Neuron (in vitro differentiated cells): ENCODE results near the gene C19orf53.
"Not testable (repeated sequence)": the region's sequence is repeated elsewhere in the genome, so short reads cannot be mapped to it uniquely, and the experiment has no call there.

ENCODE experiments used
- H2AFZ ChIP-seq: one replicate; pipeline ENCODE4 v1.6.1; 2013; ENCODE audit warnings: low read depth, mild to moderate bottlenecking, inconsistent platforms, low read length, moderate library complexity
- H3K27me3 ChIP-seq: one replicate; pipeline ENCODE4 v1.6.1; 2013; ENCODE audit warnings: low read length; ENCODE audit not compliant: insufficient read depth
- H3K36me3 ChIP-seq: one replicate; pipeline ENCODE4 v1.6.1; 2013; ENCODE audit warnings: low read length; ENCODE audit not compliant: insufficient read depth
- H3K4me1 ChIP-seq: one replicate; pipeline ENCODE4 v1.6.1; 2013; ENCODE audit warnings: low read length; ENCODE audit not compliant: insufficient read depth
- H3K4me3 ChIP-seq: 2 replicates; pipeline ENCODE4 v1.5.1; 2013; ENCODE audit warnings: mild to moderate bottlenecking, low read length, moderate library complexity
- H3K9me3 ChIP-seq: one replicate; pipeline ENCODE4 v1.6.1; 2013; ENCODE audit warnings: low read length

C19orf53 gene

DNA sequence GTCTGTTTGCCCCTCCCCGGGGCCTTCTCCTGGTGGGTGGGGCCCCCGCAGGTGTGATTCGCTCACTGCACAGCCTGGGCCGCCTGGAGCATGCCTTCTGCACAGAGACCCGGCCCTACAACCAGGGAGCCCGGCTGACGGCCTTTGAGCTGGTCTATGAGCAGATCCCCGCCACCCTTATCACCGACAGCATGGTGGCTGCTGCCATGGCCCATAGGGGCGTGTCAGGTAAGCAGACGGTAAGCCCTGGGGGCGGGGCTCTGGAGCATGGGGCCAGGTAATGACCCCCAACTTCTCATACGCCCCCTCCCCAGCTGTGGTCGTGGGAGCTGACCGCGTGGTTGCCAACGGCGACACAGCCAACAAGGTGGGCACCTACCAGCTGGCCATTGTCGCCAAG, 5.7 kb upstream of the C19orf53 start:
- H2AFZ ChIP-seq = no peak overlapping the region
- H3K36me3 ChIP-seq = peaks cover 7% of the 10 kb centered on the region
- H3K9me3 ChIP-seq = peaks cover 6% of the 10 kb centered on the region
- no peak overlapping the region for H3K4me3 ChIP-seq
- H3K27me3 ChIP-seq = no peaks in the 10 kb centered on the region
- H3K4me1 ChIP-seq = no peaks in the 10 kb centered on the region

DNA sequence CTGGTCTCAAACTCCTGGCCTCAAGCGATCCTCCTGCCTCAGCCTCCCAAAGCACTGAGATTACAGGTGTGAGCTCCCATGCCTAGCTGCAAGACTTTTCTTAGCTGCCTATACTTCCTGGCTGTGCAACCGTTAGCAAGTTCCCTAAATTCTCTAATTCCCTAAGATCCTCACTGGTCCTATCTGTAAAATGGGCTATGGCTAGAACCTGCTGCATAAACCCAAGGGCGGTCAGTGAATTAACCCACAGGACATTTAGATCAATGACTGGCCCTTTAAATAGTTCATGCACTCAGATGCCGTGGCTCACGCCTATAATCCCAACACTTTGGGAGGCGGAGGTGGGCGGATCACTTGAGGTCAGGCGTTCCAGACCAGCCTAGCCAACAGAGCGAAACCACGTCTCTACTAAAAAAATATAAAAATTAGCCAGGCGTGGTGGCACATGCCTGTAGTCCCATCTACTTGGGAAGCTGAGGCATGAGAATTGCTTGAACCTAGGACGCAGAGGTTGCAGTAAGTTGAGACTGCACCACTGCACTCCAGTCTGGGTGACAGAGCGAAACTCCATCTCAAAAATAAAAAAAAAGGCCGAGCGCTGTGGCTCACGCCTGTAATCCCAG, 4.1 kb upstream of the C19orf53 start:
- Histone ChIP-seq H3K4me3 (no peak overlapping the region), H3K36me3 (no peaks in the 10 kb centered on the region), H2AFZ (no peak overlapping the region), H3K4me1 (peaks cover 3% of the 10 kb centered on the region), H3K27me3 (no peaks in the 10 kb centered on the region), H3K9me3 (no peaks in the 10 kb centered on the region)

DNA sequence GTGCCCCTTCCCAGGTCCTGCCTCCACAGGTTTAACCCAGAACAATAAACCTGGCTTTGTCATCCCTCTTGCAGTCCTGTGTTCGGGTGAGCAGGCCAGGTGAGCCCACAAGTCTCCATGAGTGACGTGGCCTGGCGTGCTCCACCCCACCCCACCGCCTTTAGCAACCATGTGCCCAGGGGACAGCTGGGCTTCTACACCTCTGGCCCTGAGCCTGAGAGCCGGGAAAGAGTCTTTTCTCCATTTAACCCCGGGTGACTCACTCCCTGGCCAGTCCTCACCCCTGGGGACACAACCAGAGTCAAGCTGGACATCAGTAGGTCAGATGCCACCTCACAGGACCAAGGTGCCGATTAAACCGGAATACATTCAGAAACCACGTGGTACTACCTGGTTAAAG, 4.1 kb downstream of the C19orf53 start:
- no peak overlapping the region for H2AFZ ChIP-seq
- H3K9me3 ChIP-seq = peaks cover 12% of the 10 kb centered on the region
- H3K27me3 ChIP-seq = no peaks in the 10 kb centered on the region
- H3K4me3 ChIP-seq = no peak overlapping the region
- H3K36me3 ChIP-seq = peaks cover 31% of the 10 kb centered on the region
- peaks cover 28% of the 10 kb centered on the region for H3K4me1 ChIP-seq

DNA sequence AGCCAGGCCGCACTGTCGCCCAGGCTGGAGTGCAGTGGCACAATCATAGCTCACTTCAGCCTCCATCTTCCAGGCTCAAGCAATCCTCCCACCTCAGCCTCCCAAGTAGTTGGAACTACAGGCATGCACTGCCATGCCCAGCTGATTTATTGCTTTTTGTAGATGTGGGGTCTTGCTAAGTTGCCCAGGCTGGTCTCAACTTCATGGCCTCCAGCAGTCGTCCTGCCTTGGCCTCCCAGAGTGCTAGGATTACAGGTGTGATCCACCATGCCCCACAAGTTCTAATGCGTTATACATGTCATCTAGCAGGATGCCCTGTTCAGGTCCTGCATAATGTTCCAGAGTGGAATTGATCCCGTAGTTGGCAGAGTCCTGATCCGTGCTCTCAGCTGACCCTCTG, 4.6 kb downstream of the C19orf53 start:
- peaks cover 12% of the 10 kb centered on the region for H3K9me3 ChIP-seq
- H3K4me1 ChIP-seq = peaks cover 32% of the 10 kb centered on the region
- H3K36me3 ChIP-seq = peaks cover 31% of the 10 kb centered on the region
- no peaks in the 10 kb centered on the region for H3K27me3 ChIP-seq
- H2AFZ ChIP-seq = no peak overlapping the region
- no peak overlapping the region for H3K4me3 ChIP-seq

DNA sequence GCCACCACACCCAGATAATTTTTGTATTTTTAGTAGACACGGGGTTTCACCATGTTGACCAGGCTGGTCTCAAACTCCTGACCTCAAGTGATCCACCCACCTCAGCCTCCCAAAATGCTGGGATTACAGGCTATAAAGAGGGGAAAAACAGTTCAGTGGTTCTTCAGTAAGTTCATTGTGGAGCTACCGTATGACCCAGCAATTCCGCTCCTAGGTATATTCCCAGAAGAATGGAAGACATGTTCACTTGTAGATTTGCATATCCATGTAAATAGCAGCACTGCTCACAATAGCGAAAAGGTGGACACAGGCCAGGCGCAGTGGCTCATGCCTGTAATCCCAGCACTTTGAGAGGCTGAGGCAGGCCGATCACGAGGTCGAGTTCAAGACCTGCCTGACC, 5.5 kb downstream of the C19orf53 start:
- not testable (repeated sequence) for H2AFZ ChIP-seq, H3K27me3 ChIP-seq, H3K4me3 ChIP-seq
- Histone ChIP-seq H3K36me3 (peaks cover 31% of the 10 kb centered on the region), H3K4me1 (peaks cover 32% of the 10 kb centered on the region), H3K9me3 (peaks cover 12% of the 10 kb centered on the region)

DNA sequence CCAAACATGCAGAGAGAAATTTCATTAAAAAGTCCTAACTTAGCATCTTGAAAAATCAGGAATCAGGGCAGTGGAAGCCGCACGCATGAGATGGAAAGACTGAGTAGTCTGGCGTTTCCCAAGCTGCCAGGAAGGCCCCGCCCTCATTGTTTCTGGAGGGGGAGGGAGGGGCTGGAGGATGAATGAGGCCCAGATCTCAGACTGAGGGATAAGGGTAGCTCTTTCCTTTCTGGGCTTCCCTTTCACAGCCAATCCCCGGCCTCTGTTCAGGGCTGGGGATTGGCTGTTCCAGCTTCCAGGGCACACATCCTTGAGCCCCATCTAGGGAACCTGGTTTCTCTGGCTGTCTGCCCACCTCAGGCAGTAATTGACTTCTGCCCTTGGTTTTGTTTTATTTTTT, 7.3 kb downstream of the C19orf53 start:
- Histone ChIP-seq H2AFZ (no peak overlapping the region), H3K4me3 (no peak overlapping the region), H3K36me3 (peaks cover 27% of the 10 kb centered on the region), H3K9me3 (peaks cover 12% of the 10 kb centered on the region), H3K27me3 (no peaks in the 10 kb centered on the region), H3K4me1 (peaks cover 24% of the 10 kb centered on the region)

DNA sequence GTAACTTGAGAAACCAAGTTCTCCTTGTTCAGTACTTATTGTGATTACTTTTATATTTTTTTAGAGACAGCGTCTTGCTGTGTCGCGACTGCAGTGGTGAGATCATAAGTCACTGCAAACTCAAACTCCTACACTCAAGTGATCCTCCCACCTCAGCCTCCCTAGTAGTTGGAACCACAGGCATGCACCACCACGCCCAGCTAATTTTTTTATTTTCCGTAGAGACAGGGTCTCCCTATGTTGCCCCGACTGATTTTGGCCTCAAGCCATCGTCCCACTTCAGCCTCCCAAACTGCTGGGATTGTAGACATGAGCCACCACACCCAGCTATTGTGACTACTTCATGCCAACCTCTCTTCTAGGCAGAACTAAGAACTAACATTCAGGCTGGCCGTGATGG, 8.3 kb downstream of the C19orf53 start:
- peaks cover 23% of the 10 kb centered on the region for H3K36me3 ChIP-seq
- no peaks in the 10 kb centered on the region for H3K27me3 ChIP-seq
- H3K9me3 ChIP-seq = peaks cover 12% of the 10 kb centered on the region
- H3K4me3 ChIP-seq = no peak overlapping the region
- H2AFZ ChIP-seq = peak overlapping the region; percentile 56
- peaks cover 24% of the 10 kb centered on the region for H3K4me1 ChIP-seq

DNA sequence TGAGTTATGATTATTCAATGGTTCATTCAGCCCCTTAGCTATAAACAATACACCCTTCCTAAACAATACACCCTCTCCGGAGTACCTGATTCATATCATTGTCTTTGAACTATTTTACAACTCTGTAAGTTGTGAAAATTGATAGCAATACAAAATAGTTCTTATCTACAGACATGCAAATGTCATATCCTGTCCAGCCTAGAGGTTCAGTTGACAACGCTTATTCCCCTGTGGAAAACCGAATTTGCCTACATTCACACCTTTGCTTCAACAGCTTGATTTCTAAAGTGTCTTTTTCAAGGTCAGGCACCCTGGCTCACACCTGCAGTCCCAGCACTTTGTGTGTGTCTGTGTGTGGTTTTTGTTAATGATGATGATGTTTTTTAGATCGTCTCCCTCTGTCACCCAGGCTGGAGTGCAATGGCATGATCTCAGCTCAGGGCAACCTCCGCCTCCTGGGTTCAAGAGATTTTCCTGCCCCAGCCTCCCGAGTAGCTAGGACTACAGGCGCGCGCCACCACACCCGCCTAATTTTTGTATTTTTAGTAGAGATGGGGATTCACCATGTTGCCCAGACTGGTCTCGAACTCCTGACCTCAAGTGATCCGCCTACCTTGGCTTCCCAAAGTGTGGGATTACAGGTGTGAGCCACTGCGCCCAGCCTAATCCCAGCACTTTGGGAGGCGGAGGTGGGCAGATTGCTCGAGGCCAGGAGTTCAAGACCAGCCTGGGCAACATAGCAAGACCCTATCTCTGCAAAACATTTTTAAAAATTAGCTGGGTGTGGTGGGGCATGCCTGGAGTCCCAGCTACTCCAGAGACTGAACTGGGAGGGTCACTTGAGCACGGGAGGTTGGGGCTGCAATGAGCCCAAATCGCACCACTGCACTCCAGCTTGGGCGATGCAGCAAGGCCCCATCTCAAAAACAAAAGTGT, 9.6 kb downstream of the C19orf53 start:
- peaks cover 10% of the 10 kb centered on the region for H3K36me3 ChIP-seq
- H3K4me1 ChIP-seq = peaks cover 24% of the 10 kb centered on the region
- H2AFZ ChIP-seq = peak overlapping the region; percentile 56
- H3K9me3 ChIP-seq = peaks cover 8% of the 10 kb centered on the region
- no peak overlapping the region for H3K4me3 ChIP-seq
- H3K27me3 ChIP-seq = no peaks in the 10 kb centered on the region

DNA sequence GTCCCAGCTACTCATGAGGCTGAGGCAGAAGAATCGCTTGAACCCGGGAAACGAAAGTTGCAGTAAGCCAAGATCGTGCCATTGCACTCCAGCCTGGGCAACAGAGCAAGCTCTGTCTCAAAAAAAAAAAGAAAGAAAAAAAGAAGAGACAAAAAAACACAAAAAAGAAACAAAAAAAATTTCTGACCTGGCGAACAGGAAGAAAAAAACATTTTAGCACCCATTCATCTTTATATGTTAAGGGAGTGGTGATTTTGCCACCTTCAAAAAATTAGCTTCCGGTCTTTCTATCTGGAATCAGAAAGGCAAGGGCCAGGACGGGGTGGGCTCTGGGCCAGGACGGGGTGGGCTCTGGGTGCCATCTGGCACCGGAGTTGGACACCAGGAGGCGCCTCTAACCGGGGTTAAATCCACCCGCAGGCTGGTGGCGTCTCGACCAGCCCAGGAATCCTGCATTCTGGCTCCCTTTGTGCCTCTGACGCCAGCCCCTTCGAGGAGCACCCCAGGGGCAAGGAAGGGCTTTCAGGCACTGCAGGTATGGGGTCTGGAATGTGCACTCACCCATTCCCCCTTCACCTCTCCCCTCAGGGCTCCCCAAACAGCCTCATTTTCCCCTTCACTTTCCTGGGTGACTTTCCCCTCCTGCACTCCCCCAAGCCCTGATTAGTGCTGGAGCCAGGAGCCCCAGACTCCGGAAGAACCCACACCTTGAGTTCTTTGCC, 10.6 kb downstream of the C19orf53 start:
- no peaks in the 10 kb centered on the region for H3K36me3 ChIP-seq
- H3K27me3 ChIP-seq = no peaks in the 10 kb centered on the region
- H3K9me3 ChIP-seq = peaks cover 1% of the 10 kb centered on the region
- peaks cover 24% of the 10 kb centered on the region for H3K4me1 ChIP-seq
- H3K4me3 ChIP-seq = no peak overlapping the region
- H2AFZ ChIP-seq = no peak overlapping the region

DNA sequence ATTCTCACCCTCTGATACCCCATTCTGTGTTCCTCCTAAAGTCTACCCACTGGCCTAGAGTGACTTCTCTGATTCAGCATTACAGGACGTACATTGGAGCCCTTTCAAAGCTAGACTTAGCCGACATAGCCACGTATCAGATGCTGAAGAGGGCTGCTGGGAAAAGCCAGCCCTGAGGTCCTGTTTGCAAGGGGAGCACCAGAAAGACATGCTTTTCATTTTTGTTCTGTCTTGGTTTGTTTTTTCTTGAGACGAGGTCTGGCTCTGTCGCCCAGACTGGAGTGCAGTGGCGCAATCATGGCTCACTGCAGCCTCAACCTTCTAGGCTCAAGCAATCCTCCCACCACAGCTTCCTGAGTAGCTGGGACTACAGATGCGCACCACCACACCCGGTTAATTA, 14.7 kb downstream of the C19orf53 start:
- H3K9me3 ChIP-seq = no peaks in the 10 kb centered on the region
- H3K27me3 ChIP-seq = no peaks in the 10 kb centered on the region
- no peaks in the 10 kb centered on the region for H3K36me3 ChIP-seq
- H3K4me3 ChIP-seq = no peak overlapping the region
- peaks cover 1% of the 10 kb centered on the region for H3K4me1 ChIP-seq
- no peak overlapping the region for H2AFZ ChIP-seq

DNA sequence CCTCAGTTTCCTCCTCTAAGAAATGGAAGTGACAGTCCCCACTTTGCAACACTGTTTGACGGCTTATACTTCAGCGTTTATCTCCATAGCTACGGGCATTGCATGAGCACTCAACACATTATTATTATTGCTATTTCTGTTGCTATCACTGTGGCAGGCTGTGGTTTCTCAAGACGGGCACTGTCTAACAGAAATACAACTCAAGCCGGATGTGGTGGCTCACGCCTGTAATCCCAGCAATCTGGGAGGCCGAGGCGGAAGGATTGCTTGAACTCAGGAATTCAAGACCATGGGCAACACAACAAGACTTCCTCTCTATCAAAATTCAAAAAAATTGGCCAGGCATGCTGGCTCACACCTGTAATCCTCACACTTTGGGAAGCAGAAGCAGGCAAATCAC, 16.1 kb downstream of the C19orf53 start:
- Histone ChIP-seq H3K4me1 (no peaks in the 10 kb centered on the region), H3K4me3 (no peak overlapping the region), H3K9me3 (no peaks in the 10 kb centered on the region), H3K36me3 (no peaks in the 10 kb centered on the region), H3K27me3 (no peaks in the 10 kb centered on the region), H2AFZ (no peak overlapping the region)

DNA sequence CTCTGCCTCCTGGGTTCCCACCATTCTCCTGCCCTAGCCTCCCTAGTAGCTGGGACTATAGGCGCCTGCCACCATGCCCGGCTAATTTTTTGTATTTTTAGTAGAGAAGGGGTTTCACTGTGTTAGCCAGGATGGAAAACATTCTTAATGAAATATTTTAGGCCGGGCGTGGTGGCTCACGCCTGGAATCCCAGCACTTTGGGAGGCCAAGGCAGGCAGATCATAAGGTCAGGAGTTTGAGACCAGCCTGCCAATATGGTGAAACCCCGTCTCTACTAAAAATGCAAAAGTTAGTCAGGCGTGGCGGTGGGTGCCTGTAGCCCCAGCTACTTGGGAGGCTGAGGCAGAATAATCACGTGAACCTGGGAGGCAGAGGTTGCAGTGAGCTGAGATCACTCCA, 19.1 kb downstream of the C19orf53 start:
- not testable (repeated sequence) for H3K27me3 ChIP-seq, H3K4me3 ChIP-seq, H2AFZ ChIP-seq, H3K9me3 ChIP-seq, H3K36me3 ChIP-seq
- H3K4me1 ChIP-seq = peaks cover 16% of the 10 kb centered on the region

DNA sequence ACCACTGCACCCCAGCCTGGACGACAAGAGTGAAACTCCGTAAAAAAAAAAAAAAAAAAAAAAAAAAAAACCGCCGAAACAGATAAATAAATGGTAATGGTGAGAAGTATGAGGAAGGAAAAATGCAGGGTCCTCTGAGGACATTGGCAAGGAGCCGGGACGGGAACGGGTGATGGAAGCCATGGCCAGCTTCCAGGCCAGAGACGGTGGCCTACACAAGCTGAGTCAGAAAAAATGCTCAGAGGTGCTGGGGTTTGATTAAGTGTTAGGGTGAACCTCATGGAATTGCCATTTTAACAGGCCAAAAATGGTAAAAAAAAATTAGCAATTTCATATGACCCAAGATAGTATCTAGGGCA, 20.1 kb downstream of the C19orf53 start:
- Histone ChIP-seq H3K9me3 (no peaks in the 10 kb centered on the region), H2AFZ (peak overlapping the region; percentile 83), H3K27me3 (no peaks in the 10 kb centered on the region), H3K36me3 (no peaks in the 10 kb centered on the region), H3K4me3 (peak overlapping the region; percentile 60), H3K4me1 (peaks cover 16% of the 10 kb centered on the region)
